Measurements from ENCODE around the gene HRH1.
"Not testable (repeated sequence)": the region's sequence is repeated elsewhere in the genome, so short reads cannot be mapped to it uniquely, and the experiment has no call there.

The HRH1 gene

DNA sequence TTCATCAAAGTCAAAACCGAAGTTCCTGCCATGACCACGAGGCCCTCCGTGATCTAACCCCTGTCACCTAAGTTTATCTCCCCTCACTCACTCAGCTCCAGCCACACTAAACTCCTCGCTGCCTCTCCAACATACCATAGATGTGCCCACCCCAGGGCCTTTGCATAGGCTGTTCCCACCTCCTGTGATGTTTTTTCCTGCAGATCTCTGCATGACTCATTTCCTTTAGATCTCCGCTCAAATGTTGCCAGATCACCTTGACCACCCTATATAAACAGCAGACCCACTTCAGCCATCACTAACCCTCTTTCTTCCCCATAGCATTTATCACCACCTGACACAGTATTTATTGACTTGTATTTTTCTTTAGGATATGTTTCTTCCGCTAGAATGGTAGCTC is 58.5 kb downstream of the HRH1 start:
- no peaks in the 10 kb centered on the region for H3K9me3 ChIP-seq (ENCODE audit: severe bottlenecking)
- TF ChIP-seq, protein P1, sequence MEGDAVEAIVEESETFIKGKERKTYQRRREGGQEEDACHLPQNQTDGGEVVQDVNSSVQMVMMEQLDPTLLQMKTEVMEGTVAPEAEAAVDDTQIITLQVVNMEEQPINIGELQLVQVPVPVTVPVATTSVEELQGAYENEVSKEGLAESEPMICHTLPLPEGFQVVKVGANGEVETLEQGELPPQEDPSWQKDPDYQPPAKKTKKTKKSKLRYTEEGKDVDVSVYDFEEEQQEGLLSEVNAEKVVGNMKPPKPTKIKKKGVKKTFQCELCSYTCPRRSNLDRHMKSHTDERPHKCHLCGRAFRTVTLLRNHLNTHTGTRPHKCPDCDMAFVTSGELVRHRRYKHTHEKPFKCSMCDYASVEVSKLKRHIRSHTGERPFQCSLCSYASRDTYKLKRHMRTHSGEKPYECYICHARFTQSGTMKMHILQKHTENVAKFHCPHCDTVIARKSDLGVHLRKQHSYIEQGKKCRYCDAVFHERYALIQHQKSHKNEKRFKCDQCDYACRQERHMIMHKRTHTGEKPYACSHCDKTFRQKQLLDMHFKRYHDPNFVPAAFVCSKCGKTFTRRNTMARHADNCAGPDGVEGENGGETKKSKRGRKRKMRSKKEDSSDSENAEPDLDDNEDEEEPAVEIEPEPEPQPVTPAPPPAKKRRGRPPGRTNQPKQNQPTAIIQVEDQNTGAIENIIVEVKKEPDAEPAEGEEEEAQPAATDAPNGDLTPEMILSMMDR (IDR thresholded peaks at IDR 0.05; ENCODE audit: low read depth, low read length): no peak
- no peak overlapping the region for H3K27ac ChIP-seq
- H3K27me3 ChIP-seq (ENCODE audit: insufficient read depth, low read depth, severe bottlenecking): no peaks in the 10 kb centered on the region
- H3K36me3 ChIP-seq: no peaks in the 10 kb centered on the region
- DNase-seq: no peak
- no peak overlapping the region for H3K4me3 ChIP-seq (ENCODE audit: low read depth, low read length)

DNA sequence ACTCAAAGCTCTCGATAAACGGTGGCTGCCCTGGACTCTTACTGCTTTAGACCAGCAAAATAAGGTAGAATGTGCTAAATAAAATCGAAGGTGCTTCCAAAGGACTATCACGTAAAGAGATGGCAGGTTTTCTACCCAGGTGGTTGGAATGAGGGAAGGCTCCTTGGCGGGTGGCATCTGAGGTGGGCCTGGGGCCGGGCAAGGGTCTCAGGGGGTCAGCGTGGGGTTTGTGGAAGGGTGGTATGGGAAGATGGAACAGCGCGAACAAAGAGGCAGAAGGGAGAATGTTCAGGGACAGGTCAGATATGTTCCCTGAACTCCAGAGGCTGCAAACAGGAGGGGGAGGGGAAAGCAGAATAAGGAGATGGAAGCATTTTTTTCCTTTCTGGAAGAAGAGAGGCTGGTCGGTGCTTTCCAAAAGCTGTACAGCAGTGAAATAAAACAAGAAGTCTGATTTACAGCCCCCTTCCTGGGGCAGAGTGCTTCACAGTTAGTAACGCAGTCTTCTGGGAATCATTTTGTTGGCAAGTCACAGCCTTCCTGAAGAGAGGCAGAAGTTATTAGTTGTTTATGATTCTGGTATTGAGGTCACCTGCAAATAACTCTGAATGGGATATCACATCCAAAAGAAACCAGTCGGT is 59.6 kb downstream of the HRH1 start:
- TF ChIP-seq, protein P1 (IDR thresholded peaks at IDR 0.05; ENCODE audit: low read depth, low read length): no peak
- no peaks in the 10 kb centered on the region for H3K9me3 ChIP-seq (ENCODE audit: severe bottlenecking)
- no peaks in the 10 kb centered on the region for H3K27me3 ChIP-seq (ENCODE audit: insufficient read depth, low read depth, severe bottlenecking)
- H3K27ac ChIP-seq: no peak overlapping the region
- no peak for DNase-seq
- H3K36me3 ChIP-seq: no peaks in the 10 kb centered on the region
- no peak overlapping the region for H3K4me3 ChIP-seq (ENCODE audit: low read depth, low read length)

DNA sequence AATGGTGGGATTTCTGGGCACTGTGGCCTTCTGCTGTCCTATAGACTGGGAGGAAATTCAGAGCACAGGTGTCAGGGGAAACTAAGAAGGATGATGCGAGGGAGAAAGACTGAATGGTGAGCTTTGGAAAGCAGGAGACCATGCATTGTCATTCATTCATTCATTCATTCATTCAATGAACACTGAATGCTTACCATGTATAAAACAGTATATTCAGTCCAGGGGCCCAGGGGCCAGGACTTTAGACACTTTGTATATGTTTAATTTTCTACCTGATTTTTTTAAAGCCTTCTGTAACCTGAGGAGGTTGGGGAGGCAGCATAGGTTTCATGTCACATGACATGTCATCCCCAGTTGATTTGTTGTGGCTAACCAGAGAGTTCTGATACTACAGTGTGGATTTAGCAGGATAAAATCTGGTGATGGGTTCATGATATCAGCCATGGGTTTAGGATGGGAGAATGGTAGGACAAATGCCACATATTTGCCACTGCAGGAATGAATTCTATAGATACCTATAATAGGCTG is 60.2 kb downstream of the HRH1 start:
- no peaks in the 10 kb centered on the region for H3K27me3 ChIP-seq (ENCODE audit: insufficient read depth, low read depth, severe bottlenecking)
- no peaks in the 10 kb centered on the region for H3K36me3 ChIP-seq
- TF ChIP-seq, protein P1 (IDR thresholded peaks at IDR 0.05; ENCODE audit: low read depth, low read length): no peak
- H3K4me3 ChIP-seq (ENCODE audit: low read depth, low read length): no peak overlapping the region
- DNase-seq: no peak
- no peak overlapping the region for H3K27ac ChIP-seq
- no peaks in the 10 kb centered on the region for H3K9me3 ChIP-seq (ENCODE audit: severe bottlenecking)

DNA sequence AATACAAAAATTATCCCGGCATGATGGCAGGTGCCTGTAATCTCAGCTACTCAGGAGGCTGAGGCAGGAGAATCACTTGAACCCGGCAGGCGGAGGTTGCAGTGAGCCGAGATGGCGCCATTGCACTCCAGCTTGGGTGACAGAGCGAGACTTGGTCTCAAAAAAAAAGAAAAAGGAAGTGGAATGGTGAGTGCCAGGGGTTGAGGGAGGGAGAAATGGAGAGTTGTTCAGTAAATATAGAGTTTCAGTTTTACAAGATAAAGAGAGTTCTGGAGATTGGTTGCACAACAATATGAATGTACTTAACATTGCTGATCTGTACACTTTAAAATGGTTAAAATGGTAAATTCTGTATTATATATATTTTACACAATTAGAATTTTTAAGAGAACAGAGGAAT is 63.1 kb downstream of the HRH1 start:
- not testable (repeated sequence) for H3K9me3 ChIP-seq (ENCODE audit: severe bottlenecking); DNase-seq; H3K27me3 ChIP-seq (ENCODE audit: insufficient read depth, low read depth, severe bottlenecking); H3K4me3 ChIP-seq (ENCODE audit: low read depth, low read length); H3K27ac ChIP-seq; H3K36me3 ChIP-seq

DNA sequence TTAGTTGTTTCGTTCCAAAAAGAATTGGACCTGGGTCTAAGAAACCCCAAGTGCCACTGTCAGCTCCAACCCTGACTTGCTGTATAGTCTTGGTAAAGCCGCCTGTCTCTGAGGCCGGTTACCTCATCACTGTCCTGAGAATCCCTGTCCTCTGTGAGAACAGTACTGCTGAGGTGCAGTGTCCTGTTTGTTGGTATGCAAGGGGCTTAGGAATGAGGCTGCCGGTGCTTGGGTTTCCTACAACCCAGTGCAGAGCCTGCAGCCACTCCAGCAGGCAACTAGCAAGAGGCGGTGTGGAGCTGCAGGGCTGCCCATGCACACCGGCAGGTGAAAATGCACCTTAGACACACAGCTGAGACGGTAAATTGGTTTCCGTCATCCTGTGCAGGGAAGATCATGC is 65.9 kb downstream of the HRH1 start:
- TF ChIP-seq, protein P1 (IDR thresholded peaks at IDR 0.05; ENCODE audit: low read depth, low read length): no peak
- no peak overlapping the region for H3K4me3 ChIP-seq (ENCODE audit: low read depth, low read length)
- no peak overlapping the region for H3K27ac ChIP-seq
- DNase-seq: peak; percentile 24
- H3K27me3 ChIP-seq (ENCODE audit: insufficient read depth, low read depth, severe bottlenecking): no peaks in the 10 kb centered on the region
- no peaks in the 10 kb centered on the region for H3K36me3 ChIP-seq
- H3K9me3 ChIP-seq (ENCODE audit: severe bottlenecking): no peaks in the 10 kb centered on the region

DNA sequence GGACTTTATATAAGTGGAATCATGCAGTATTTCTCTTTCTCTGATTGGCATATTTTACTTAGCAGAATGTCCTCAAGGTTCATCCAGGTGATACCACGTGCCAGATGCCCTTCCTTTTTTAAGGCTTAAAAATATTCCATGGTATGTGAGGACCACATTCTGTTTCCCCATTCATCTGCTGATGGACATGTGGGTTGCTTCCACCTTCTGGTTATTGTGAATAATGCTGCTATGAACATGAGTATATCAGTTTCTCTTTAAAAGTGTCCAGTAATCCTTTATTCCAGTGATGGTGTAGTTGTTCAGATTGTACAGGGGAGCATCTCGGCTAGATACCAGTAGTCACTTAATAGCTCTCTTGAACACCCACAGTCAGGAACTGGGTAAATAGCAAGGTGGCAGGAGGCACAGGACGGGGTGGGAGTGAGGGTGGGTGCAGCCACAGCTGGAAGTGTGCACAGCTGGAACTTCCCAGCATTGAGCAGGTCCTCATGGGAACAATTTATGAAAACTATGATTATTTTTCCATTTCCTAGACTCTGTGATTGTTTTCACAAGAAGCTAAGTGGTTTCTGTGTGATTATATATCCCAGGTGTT is 67.6 kb downstream of the HRH1 start:
- Histone ChIP-seq H3K27me3 (ENCODE audit: insufficient read depth, low read depth, severe bottlenecking) (no peaks in the 10 kb centered on the region), H3K4me3 (ENCODE audit: low read depth, low read length) (no peak overlapping the region), H3K9me3 (ENCODE audit: severe bottlenecking) (no peaks in the 10 kb centered on the region), H3K27ac (no peak overlapping the region), H3K36me3 (no peaks in the 10 kb centered on the region)
- no peak for DNase-seq
- TF ChIP-seq, protein P1 (IDR thresholded peaks at IDR 0.05; ENCODE audit: low read depth, low read length): no peak
